Endothelial cell (in vitro differentiated cells): ENCODE results near the gene LRRC2. TPM values are rescaled to one million over a fixed set of nuclear protein-coding genes. Genes with fewer than 3 reads are reported as not detected.

Experiments used
- DNase-seq: peaks from one replicate; pipeline ENCODE4 v3.0.0; 2021; ENCODE audit warnings: low spot score
- H3K27ac Mint-ChIP-seq: one replicate; pipeline ENCODE4 v1.8.0; 2021; ENCODE audit warnings: mixed read lengths, inconsistent platforms; ENCODE audit not compliant: unreplicated experiment
- H3K27me3 Mint-ChIP-seq: one replicate; pipeline ENCODE4 v1.8.0; 2021; ENCODE audit warnings: mild to moderate bottlenecking, moderate library complexity, mixed read lengths, inconsistent platforms; ENCODE audit not compliant: unreplicated experiment
- H3K36me3 Mint-ChIP-seq: one replicate; pipeline ENCODE4 v1.8.0; 2021; ENCODE audit warnings: mild to moderate bottlenecking, low read depth, mixed read lengths, inconsistent platforms; ENCODE audit not compliant: unreplicated experiment
- H3K4me1 Mint-ChIP-seq: one replicate; pipeline ENCODE4 v1.8.0; 2021; ENCODE audit warnings: mild to moderate bottlenecking, mixed read lengths, inconsistent platforms; ENCODE audit not compliant: unreplicated experiment
- H3K4me3 Mint-ChIP-seq: one replicate; pipeline ENCODE4 v1.8.0; 2021; ENCODE audit warnings: mild to moderate bottlenecking, mixed read lengths, inconsistent platforms; ENCODE audit not compliant: unreplicated experiment
- H3K9me3 Mint-ChIP-seq: one replicate; pipeline ENCODE4 v1.8.0; 2021; ENCODE audit warnings: mixed read lengths, inconsistent platforms; ENCODE audit not compliant: unreplicated experiment
- CTCF ChIP-seq: fragments of 200-600 bp; sonication (generic); IDR thresholded peaks from one replicate; pipeline ENCODE4 v1.5.0; 2021; ENCODE audit warnings: antibody characterized with exemption; ENCODE audit not compliant: unreplicated experiment
- total RNA-seq: library from RNA; stranded (reverse); fragmentation: NEBNext Ultra II Directional; extraction: Animal tissue kit (Norgen Biotek cat#: 25700); gene quantifications from one replicate; pipeline ENCODE4 v1.2.1, GENCODE V29; 2021; ENCODE audit not compliant: unreplicated experiment

The LRRC2 gene
- total RNA-seq, 1 donor from 2014 or later, result 0.23 TPM

DNA sequence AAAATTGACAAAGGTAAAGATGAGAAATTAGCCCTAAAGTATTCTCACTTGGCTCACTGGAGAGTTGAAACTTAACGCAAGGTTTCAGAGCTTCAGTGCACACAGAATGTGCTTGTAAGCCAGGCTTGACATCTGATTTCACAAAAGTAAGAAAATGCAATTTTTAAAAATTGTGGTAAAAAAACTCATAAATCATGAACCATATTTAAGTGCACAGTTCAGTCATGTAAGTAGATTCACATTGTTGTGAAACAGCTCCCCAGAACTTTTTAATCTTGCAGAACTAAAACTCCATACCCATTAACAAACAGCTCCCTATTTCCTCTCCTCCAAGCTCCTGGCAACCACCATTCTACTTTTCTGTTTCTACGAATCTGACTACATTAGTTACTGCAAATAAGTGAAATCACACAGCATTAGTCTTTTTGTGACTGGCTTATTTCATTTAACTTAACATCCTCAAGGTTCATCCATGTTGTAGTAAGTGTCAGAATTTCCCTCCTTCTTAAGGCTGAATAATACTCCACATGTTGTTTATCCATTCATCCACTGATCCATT lies 53.8 kb downstream of the LRRC2 start:
- H3K27me3 Mint-ChIP-seq, result no peaks in the 10 kb centered on the region
- TF ChIP-seq CTCF, result no peak
- H3K27ac Mint-ChIP-seq, result no peak overlapping the region
- H3K4me1 Mint-ChIP-seq, result no peaks in the 10 kb centered on the region
- no peaks in the 10 kb centered on the region for H3K9me3 Mint-ChIP-seq
- no peak for DNase-seq
- H3K36me3 Mint-ChIP-seq, result no peaks in the 10 kb centered on the region
- H3K4me3 Mint-ChIP-seq, result no peak overlapping the region

DNA sequence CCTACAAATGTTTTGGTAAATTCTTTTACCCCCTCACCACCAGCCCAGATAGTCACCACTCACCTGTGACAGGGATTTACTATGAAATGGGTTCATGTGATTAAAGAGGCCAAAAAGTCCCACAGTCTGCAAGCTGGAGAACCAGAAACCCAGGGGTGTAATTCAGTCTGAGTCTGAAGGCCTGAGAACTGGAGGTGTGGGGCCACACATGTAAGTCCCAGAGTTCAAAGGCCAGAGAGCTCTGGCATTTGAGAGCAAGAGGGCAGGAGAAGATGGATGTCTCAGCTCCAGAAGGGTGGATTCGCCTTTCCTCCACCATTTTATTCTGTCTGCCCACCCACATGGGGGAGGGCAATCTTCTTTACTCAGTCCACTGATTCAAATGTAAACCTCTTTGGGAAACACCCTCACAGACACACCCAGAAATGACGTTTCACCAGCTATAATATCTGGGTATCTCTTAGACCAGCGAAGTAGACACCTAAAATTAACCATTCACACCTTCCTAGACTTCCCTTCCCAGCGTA lies 56.4 kb downstream of the LRRC2 start:
- no peak for DNase-seq
- Mint-ChIP-seq H3K4me1 (no peaks in the 10 kb centered on the region), H3K4me3 (no peak overlapping the region), H3K27me3 (no peaks in the 10 kb centered on the region), H3K9me3 (no peaks in the 10 kb centered on the region), H3K36me3 (no peaks in the 10 kb centered on the region), H3K27ac (no peak overlapping the region)
- TF ChIP-seq CTCF, result no peak

- H3K27me3 Mint-ChIP-seq, result no peaks in the 10 kb centered on the region
- no peaks in the 10 kb centered on the region for H3K9me3 Mint-ChIP-seq
- no peak for DNase-seq
- no peaks in the 10 kb centered on the region for H3K36me3 Mint-ChIP-seq
- no peaks in the 10 kb centered on the region for H3K4me1 Mint-ChIP-seq
- no peak overlapping the region for H3K4me3 Mint-ChIP-seq
- H3K27ac Mint-ChIP-seq, result no peak overlapping the region
- TF ChIP-seq CTCF, result no peak
Observed at GRCh38 chr3:46508850-46509591, 57.1 kb downstream of the LRRC2 start.

GRCh38 chr3:46506526-46506925 lies 59.6 kb downstream of the LRRC2 start:
- DNase-seq, result no peak
- peaks cover 2% of the 10 kb centered on the region for H3K27me3 Mint-ChIP-seq
- H3K27ac Mint-ChIP-seq, result no peak overlapping the region
- no peaks in the 10 kb centered on the region for H3K36me3 Mint-ChIP-seq
- no peak for TF ChIP-seq CTCF
- no peak overlapping the region for H3K4me3 Mint-ChIP-seq
- H3K9me3 Mint-ChIP-seq, result no peaks in the 10 kb centered on the region
- H3K4me1 Mint-ChIP-seq, result no peaks in the 10 kb centered on the region

- no peaks in the 10 kb centered on the region for H3K36me3 Mint-ChIP-seq
- H3K4me3 Mint-ChIP-seq, result no peak overlapping the region
- H3K27ac Mint-ChIP-seq, result no peak overlapping the region
- H3K9me3 Mint-ChIP-seq, result no peaks in the 10 kb centered on the region
- no peaks in the 10 kb centered on the region for H3K4me1 Mint-ChIP-seq
- DNase-seq, result no peak
- peaks cover 2% of the 10 kb centered on the region for H3K27me3 Mint-ChIP-seq
- TF ChIP-seq CTCF, result no peak
Observed at GRCh38 chr3:46505953-46506352, 60.1 kb downstream of the LRRC2 start.
